Prostate gland (tissue), 2 donors: ENCODE data around the gene TNFAIP2. TPM values are rescaled to one million over a fixed set of nuclear protein-coding genes. Genes with fewer than 3 reads are reported as not detected.

Source experiments
- DNase-seq: peaks from one replicate; pipeline ENCODE4 v3.0.0-alpha.2; 2019; ENCODE audit warnings: low spot score
- H3K27ac ChIP-seq, 2 donors: fragments of 200-600 bp; sonication (generic); 2 replicates each; pipeline ENCODE4 v1.5.1; 2017 to 2019
- H3K27me3 ChIP-seq: fragments of 200-600 bp; sonication (generic); replicated peaks from 2 replicates; pipeline ENCODE4 v1.5.1; 2019; ENCODE audit not compliant: insufficient read depth
- H3K36me3 ChIP-seq, 2 donors: fragments of 200-600 bp; sonication (generic); 1 replicate in 1 of 2; 2 replicates in 1 of 2; pipeline versions ENCODE4 v1.5.1 to v1.8.1; 2017 to 2019
- H3K4me1 ChIP-seq: fragments of 200-600 bp; sonication (generic); replicated peaks from 2 replicates; pipeline ENCODE4 v1.5.1; 2019
- H3K4me3 ChIP-seq, 2 donors: fragments of 200-600 bp; sonication (generic); 2 replicates each; pipeline ENCODE4 v1.5.1; 2017 to 2019
- H3K9me3 ChIP-seq: fragments of 200-600 bp; sonication (generic); 2 replicates; pipeline ENCODE4 v1.5.1; 2017
- POLR2A ChIP-seq: fragments of 450-650 bp; IDR thresholded peaks from one replicate; pipeline ENCODE4 v1.6.1; 2016; ENCODE audit warnings: antibody characterized with exemption, mild to moderate bottlenecking
- POLR2AphosphoS5 ChIP-seq: sonication (generic); formaldehyde crosslinking; IDR thresholded peaks from one replicate; pipeline ENCODE4 v1.6.1; 2017; ENCODE audit warnings: antibody characterized with exemption
- WGBS: methylation state at CpG from one replicate; pipeline ENCODE4 v1.1.5; 2018; 5-methylcytosine and 5-hydroxymethylcytosine counted together
- intact Hi-C: fragments of 100-400 bp; cut with DNase I; formaldehyde crosslinking; loops from one replicate; pipeline ENCODE4 v1.14.2; 2022
- total RNA-seq, 2 donors: library from RNA; depleted of rRNA; stranded (reverse); fragments of >200 nt; gene quantifications; one replicate each; pipeline ENCODE4 v1.1.0, GENCODE V29; 2016
- TF ChIP-seq, protein P1 (sequence below), 4 experiments: fragments of 200-600 bp in 2 of 4; fragments of 450-650 bp in 2 of 4; sonication (generic) in 2 of 4; IDR thresholded peaks; 1 replicate in 3 of 4; 2 replicates in 1 of 4; pipeline ENCODE4 v1.5.1; 2016 to 2019; ENCODE audit warnings: antibody characterized with exemption in 4 of 4, mild to moderate bottlenecking in 2 of 4, moderate library complexity in 2 of 4

Gene TNFAIP2
- total RNA-seq, 2 donors from 2014 or later, result 36.5 to 46.4 TPM

DNA sequence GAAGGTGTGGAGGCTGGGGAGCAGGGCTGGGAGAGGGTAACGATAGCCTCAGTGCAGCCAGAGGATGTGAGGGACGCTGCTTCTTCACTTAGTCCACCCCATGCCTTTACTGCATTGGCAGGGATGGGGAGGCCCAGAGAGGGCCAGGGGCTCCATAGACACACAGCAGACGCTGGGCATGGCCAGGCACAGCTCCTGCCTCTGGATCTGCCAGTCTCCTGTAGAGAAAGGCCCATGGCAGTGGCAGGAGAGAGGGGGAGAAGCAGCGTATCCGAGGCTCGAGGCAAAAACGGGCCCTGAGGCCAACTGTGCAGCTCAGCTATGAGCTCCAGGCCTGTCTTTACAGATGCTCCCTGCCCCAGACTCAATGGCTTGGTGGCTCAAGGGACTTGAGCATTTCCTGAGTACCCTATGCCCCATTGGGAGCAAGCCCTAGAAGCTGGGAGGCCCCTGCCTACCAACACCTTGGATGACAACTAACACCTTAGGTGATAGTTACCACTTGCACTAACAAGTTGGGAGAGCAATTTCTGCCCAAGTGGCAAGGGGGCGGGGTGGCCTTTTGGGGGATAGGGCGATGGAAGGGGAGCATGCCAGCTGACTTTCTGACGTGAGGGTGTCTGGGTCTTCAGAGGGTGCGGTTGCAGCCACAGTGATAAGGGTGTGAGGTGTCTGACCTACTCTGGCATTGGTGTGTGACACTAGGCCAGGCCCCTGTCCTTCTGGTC lies 44.2 kb upstream of the TNFAIP2 start:
- Histone ChIP-seq H3K36me3 (no peaks in the 10 kb centered on the region), H3K27ac (no peak overlapping the region), H3K9me3 (no peaks in the 10 kb centered on the region), H3K4me3 (no peak overlapping the region), H3K4me1 (no peaks in the 10 kb centered on the region), H3K27me3 (no peaks in the 10 kb centered on the region)
- WGBS, result 71% methylated on average over 11 of the region's 11 CpGs
- intact Hi-C loops, result loop anchor here (5.0 to 10.0 kb wide), 2 partner anchors 213 to 384 kb away; no protein-coding TSS in a partner anchor
- no peak for DNase-seq
- TF ChIP-seq POLR2AphosphoS5 (no peak), POLR2A (no peak)
- TF ChIP-seq, protein P1, sequence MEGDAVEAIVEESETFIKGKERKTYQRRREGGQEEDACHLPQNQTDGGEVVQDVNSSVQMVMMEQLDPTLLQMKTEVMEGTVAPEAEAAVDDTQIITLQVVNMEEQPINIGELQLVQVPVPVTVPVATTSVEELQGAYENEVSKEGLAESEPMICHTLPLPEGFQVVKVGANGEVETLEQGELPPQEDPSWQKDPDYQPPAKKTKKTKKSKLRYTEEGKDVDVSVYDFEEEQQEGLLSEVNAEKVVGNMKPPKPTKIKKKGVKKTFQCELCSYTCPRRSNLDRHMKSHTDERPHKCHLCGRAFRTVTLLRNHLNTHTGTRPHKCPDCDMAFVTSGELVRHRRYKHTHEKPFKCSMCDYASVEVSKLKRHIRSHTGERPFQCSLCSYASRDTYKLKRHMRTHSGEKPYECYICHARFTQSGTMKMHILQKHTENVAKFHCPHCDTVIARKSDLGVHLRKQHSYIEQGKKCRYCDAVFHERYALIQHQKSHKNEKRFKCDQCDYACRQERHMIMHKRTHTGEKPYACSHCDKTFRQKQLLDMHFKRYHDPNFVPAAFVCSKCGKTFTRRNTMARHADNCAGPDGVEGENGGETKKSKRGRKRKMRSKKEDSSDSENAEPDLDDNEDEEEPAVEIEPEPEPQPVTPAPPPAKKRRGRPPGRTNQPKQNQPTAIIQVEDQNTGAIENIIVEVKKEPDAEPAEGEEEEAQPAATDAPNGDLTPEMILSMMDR (IDR thresholded peaks at IDR 0.05), result no peak

DNA sequence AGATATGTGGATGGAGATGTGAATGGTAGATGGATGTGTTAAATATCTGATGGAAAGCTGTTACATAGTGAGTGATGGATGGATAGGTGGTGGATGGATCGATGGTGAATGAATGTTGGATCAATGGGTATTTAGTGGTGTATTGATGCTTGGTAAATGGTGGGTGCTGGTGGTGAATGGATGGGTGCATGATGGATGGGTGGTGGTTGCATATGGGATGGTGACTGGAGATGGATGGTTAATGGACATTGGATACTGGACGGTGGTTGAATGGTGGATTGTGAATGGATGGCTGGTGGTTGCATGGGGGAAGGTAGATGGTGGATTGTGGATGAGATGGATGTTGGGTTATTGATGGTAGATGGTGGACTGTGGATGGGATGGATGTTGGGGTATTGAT lies 41.3 kb upstream of the TNFAIP2 start:
- intact Hi-C loops, result no loop called here
- no peak for DNase-seq
- 99% methylated on average over 2 of the region's 2 CpGs for WGBS
- Histone ChIP-seq H3K36me3 (no peaks in the 10 kb centered on the region), H3K4me1 (no peaks in the 10 kb centered on the region), H3K9me3 (no peaks in the 10 kb centered on the region), H3K27ac (no peak overlapping the region), H3K4me3 (no peak overlapping the region), H3K27me3 (peaks cover 2% of the 10 kb centered on the region)
- TF ChIP-seq POLR2AphosphoS5, result no peak
- TF ChIP-seq, protein P1 (IDR thresholded peaks at IDR 0.05), result no peak
- no peak for TF ChIP-seq POLR2A

DNA sequence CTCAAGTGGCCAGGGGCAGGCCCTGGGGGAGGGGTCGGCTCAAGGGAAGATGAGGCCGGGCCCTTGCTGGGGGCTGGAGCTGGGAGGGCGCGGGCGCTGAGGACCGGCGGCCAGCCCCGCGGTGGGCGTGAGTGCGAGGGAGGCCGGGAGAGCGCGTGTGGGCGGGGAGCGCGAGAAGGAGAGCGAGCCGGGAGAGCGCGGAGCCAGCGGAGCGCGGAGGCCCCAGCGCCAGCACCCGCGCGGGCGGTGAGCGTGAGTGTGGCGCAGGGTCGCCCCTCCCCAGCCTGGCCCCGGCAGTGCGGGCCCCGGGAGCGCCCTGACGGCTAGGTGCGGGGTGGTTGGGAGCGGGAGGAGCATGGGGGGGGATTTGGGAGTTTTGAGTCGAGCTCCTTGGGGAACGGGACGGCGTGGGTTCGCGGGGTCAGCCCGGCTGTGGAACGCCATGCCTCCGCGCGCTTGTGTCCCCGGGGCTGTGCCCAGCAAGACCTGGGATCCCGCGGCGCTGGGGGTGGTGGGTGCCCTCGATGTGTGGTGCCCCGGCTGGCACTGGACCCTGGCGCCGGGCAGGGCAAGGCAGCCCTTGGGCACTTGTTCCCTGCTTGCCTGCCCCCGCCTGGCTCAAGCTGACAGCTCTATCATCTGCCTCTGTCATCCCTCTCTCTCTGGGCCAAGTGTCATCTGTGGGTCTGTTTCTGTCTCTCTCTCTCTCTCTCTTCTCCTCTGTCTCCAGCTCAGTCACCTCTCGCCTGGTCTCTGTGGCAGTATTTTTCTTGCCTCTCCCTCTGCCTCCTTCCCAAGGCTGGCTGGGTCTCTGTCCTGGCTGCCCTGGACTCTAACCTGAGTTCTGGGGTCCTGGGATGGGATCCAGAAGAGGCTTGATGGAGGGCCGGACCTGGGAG lies 39.0 kb upstream of the TNFAIP2 start, which contains the start of gene LBHD2:
LBHD2 (plus strand) TSS at position 190 of the 899 bp plus-strand sequence. CDS start 1,803 bp downstream, outside the sequence.
- TF ChIP-seq POLR2A (no peak), POLR2AphosphoS5 (no peak)
- TF ChIP-seq, protein P1 (IDR thresholded peaks at IDR 0.05), result no peak
- no peak within 1 kb of the TSS for H3K4me3 ChIP-seq
- no peak within 1 kb of the TSS for H3K27ac ChIP-seq
- no peaks in the 10 kb centered on the region for H3K4me1 ChIP-seq
- no peak for DNase-seq
- H3K9me3 ChIP-seq, result no peaks in the 10 kb centered on the region
- H3K27me3 ChIP-seq, result peaks cover 2% of the 10 kb centered on the region
- no peaks in the 10 kb centered on the region for H3K36me3 ChIP-seq
- 32% methylated on average over 27 of the region's 61 CpGs for WGBS
- intact Hi-C loops, result no loop called here

DNA sequence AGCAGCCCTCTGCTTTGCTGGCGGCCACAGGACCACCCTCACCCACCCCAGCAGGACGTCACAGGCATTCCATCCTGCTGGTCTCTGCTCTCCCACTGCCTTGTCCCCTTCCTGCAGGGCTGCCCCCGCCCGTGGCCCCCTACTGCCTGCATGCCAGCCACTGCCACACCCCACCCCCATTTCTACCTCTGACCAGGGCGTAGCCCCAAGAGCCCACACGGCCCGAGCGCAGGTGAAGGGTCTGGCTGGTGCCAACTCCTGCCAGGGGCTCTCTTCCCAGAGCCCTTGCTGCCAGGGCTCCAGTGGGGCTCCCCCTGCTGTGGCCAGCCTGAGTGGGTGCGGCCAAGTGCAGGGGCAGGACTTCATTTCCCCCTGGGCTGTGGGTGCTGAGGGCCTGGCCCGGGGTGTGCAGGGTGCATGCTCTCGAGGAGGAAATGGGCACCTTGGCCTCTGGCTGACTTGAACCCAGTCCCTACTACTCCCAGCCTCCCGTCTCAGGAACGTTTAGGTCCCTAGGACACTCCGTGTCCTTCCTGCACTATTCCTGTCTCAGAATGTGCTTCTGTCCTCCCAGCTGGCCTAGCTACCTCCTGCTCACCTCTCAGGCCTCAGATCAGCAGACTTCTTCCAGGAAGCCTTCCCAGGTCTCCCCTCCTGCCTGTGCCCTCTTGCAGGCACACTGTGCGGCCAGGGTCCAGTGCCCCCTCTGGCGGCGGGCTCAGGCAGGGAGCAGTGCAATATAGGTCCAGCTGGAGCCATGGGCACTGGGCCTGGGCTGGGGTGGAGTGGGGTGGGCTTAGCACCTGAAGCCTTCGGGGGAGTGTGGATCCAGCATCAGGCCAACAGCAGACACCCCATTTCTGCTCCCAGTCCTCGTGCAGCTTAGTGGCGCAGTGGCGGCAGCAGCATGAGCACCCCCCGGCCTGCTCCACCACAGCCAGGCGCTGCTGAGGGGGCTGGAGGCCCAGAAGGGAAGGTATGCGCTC lies 37.9 kb upstream of the TNFAIP2 start:
- intact Hi-C loops, result no loop called here
- 85% methylated on average over 22 of the region's 24 CpGs for WGBS
- Histone ChIP-seq H3K9me3 (no peaks in the 10 kb centered on the region), H3K4me1 (no peaks in the 10 kb centered on the region), H3K4me3 (no peak overlapping the region), H3K36me3 (no peaks in the 10 kb centered on the region), H3K27me3 (peaks cover 2% of the 10 kb centered on the region), H3K27ac (no peak overlapping the region)
- TF ChIP-seq POLR2A (no peak), POLR2AphosphoS5 (no peak)
- TF ChIP-seq, protein P1 (IDR thresholded peaks at IDR 0.05), result no peak
- DNase-seq, result no peak
